Activated T-cell treated with anti-CD3 and anti-CD28 coated beads, Interleukin-2, amount 50 U/mL, for 1 hour (primary cell): ENCODE data around the gene WNT9A.
"Not testable (repeated sequence)": the region's sequence is repeated elsewhere in the genome, so short reads cannot be mapped to it uniquely, and the experiment has no call there.

Source experiments
- DNase-seq: peaks from one replicate; pipeline ENCODE4 v3.0.0-alpha.2; 2020

The WNT9A gene

GRCh38 chr1:227947676-227948492 is at the start of gene WNT9A:
TSS of gene WNT9A (minus strand) at chr1:227947932. CDS start at chr1:227947887, 45 bp downstream.
- DNase-seq, result peak; percentile 28

- DNase-seq, result no peak
Observed at GRCh38 chr1:227996187-227996950, 48.6 kb upstream of the WNT9A start.

GRCh38 chr1:227994632-227995300 is 47.0 kb upstream of the WNT9A start:
- no peak for DNase-seq

GRCh38 chr1:227987181-227987580 is 39.4 kb upstream of the WNT9A start:
- no peak for DNase-seq

- DNase-seq, result not testable (repeated sequence)
Observed at GRCh38 chr1:227975583-227976283, 28.0 kb upstream of the WNT9A start.

GRCh38 chr1:227973724-227974288 is 26.1 kb upstream of the WNT9A start:
- DNase-seq, result not testable (repeated sequence)

GRCh38 chr1:227972843-227973374 is 25.2 kb upstream of the WNT9A start:
- not testable (repeated sequence) for DNase-seq

- DNase-seq, result not testable (repeated sequence)
Observed at GRCh38 chr1:227972283-227972679, 24.5 kb upstream of the WNT9A start.

- DNase-seq, result not testable (repeated sequence)
Observed at GRCh38 chr1:227971643-227972282, 24.0 kb upstream of the WNT9A start.

- not testable (repeated sequence) for DNase-seq
Observed at GRCh38 chr1:227971216-227971615, 23.5 kb upstream of the WNT9A start.

- DNase-seq, result not testable (repeated sequence)
Observed at GRCh38 chr1:227970076-227970995, 22.6 kb upstream of the WNT9A start.

- DNase-seq, result not testable (repeated sequence)
Observed at GRCh38 chr1:227967815-227968214, 20.1 kb upstream of the WNT9A start.

- DNase-seq, result not testable (repeated sequence)
Observed at GRCh38 chr1:227966733-227967132, 19.0 kb upstream of the WNT9A start.

- DNase-seq, result no peak
Observed at GRCh38 chr1:227961651-227962466, 14.1 kb upstream of the WNT9A start.

- no peak for DNase-seq
Observed at GRCh38 chr1:227959325-227959860, 11.7 kb upstream of the WNT9A start.

GRCh38 chr1:227958617-227959324 is 11.0 kb upstream of the WNT9A start:
- DNase-seq, result no peak

- DNase-seq, result no peak
Observed at GRCh38 chr1:227955808-227956207, 8.1 kb upstream of the WNT9A start.

GRCh38 chr1:227954163-227954850 is 6.6 kb upstream of the WNT9A start:
- no peak for DNase-seq
